GM19452 (cell line): ENCODE measurements around the gene SAMD14.

Experiments used
- ATAC-seq: cut with Tn5 transposase; IDR thresholded peaks from one replicate; pipeline ENCODE4 v1.9.1; 2021; ENCODE audit not compliant: unreplicated experiment

Gene SAMD14

DNA sequence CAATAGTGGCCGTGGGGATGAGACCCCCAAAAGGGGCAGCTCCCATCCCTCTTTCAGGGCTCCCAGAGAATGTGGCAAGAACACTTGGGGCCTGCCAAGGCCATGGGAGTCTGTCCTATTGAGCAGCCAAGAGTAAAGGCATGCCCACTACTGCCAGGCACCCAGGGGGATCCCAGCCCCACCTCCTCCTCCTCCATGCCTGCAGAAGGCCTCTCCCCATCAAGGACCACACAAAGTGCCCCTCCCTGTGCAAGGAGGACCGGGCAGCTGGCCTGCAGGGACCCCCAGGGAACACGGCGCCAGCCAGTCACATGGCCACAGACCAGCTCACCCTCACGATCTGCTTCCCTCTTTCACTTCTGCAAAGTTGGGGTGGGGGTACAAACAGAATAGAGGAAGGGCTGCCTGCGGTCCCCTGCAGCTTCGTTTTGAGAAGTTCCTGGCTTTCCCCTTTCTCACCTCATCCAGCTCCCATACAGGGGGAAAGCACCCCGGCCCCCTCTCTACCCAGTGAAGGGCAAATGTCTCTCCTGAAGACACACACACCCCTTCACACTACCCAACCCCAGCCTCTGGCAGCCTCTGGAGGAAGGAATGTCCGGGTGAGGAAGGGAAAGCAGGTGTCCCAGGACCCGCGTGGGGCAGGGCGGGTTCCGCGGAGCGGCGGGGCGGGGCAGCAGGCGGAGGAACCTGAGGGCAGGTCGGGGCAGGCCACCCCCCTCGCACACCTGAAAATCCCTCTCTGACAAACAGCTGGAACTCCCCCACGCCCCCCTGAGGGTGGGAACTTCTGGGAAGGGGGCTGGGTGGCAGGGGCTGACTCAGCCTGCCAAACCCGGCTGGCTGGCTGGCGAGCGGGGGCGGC, 18.5 kb upstream of the SAMD14 start:
- peak; percentile 37 for ATAC-seq

DNA sequence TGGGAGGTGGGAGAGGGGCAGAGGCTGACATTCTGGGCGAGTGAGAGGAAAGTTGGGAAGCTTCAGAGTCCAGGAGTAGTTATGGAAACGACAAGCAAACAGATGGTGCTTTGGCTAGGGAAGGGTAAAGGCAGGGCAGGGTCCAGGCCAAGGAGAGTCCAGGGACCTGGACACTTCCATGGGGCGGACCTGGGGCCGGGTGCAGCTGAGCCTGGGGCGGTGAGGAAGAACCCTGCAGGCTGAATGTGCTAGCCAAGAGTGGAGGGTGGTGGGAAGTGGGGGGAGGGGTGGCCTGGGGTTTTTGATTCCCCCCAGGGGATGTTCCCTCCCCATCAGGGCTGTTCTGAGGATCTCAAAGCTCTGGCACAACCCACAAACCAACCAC, 17.9 kb upstream of the SAMD14 start:
- no peak for ATAC-seq

DNA sequence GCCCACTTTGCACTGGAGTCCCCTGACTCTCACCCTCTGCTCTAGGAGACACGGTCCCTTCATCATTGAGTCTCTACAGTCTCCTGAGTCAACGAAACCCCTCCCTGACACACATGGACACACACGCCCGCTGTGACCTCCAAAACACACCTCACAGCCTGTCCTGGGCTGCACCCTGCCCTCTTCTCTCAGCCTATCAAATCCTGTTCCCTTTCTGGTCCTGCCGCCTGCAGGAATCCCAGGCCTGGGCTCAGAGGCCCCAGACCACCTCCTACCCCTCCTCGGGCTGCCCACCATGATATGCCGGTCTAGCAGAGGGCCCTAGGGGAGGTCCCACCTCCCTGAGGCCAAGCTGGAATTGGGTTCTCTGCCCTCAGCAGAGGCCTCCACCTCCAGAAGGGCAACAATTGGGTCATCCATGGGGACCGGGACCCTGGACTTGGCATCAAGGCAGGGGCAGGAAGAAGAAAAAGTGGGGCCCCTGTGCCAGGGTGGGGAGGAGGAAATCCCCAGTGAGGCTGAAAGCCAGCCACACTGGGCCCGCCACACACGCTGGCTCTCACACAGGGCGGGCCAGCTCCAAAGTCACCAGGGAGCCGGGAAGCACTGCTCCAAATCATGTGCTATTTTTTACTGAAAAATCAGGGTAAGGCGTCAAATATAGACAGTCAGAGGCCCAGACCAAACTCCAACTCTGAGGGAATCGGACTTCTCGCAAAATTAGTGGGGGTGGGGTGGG, 17.1 kb upstream of the SAMD14 start:
- ATAC-seq: no peak

DNA sequence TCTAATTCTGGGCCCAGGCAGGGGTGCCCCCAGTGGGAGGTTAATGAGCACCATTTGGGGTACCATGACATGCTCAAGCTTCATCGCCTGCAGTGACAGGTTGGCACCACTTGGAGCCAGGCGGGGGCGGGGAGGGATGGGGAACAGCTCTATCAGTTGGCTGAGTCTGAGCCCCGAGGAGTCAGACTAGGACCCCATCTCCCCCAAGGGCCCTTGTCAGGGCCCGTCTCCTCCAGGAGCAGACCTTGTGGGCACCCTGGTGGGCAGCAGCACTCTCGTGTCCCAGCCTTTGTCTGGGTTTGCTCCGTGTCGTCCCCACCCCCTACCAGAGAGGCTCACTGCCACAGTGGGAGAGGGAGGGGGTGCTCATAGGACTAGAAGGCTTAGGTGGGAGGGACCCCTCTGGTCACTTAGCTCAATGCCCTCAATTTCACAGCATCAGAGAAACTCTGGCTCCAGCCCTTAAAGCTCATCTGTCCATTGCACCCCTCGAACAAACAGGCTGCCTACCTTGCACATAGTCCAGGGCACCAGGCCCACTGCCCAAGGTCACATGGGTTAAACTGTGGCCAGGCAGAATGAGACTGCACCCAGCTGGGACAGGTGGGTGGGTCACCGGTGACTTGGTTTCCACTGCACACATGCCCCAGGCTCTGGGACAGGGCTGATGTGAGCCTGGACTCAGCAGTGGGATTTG, 16.4 kb upstream of the SAMD14 start:
- ATAC-seq: no peak

DNA sequence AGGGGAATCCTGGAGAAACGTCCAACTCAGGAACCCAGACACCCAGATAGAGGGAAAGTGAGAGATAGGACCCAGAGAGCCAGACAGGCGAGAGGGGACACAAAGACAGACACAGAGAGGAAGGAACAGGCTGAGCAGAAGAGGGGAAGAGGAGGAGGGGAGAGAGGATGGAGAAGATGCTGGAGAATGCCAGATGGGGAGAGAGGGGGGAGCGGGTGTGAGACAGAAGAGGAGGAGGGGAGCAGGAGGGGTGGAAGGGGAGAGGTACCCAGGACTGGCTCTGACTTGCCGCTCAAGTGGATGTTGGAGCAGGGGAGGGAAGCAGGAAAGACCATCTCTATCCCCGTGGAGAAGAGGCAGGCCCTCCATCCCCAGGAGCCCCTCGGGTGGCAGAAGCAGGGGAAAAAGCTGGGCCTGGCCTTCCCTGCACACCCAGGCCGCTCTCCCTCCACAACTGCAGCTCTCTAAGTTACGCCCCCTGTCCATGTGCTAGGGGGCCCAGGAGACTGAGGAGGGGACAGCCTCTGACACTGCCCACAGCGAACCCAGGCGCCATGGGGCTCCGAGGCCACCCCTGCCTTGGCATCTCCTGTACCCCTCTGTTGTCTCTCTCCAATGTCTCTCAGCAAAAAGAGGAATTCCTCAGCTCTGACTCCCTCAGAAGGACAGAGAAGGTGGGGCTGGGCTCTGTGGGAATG, 15.7 kb upstream of the SAMD14 start:
- ATAC-seq: no peak

DNA sequence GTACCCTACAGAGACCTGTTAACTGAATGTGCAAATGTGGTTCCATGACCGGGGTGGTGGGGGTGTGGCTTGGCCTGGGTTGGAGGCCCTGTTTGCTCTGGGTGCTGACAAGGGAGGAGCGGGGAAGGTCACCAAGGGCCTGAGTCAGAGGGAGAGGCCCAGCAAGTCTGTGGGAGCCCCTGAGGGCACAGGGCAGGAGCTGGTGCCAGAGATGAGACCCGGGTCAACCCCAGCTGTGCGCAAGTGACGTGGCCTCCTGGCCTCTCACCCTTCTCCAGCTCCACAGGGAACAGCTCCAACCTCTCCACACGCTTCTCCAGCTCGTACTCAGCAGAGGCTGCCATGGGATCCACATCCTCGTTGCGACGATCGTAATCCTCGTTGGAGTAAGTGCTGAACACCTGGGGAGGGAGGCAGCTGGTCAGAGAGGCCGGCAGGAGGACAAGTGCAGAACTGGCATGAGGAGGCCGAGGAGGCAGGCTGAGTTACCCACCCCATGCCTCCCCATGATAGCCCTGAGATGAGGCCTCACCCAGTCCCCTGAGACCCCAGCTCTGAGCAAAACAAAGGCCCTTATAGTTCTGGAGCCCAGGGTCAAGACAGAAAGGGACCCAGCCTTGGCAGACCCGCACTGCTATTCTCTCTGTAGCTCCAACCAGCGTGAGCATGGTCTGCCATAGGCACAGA, 15.0 kb upstream of the SAMD14 start:
- no peak for ATAC-seq

DNA sequence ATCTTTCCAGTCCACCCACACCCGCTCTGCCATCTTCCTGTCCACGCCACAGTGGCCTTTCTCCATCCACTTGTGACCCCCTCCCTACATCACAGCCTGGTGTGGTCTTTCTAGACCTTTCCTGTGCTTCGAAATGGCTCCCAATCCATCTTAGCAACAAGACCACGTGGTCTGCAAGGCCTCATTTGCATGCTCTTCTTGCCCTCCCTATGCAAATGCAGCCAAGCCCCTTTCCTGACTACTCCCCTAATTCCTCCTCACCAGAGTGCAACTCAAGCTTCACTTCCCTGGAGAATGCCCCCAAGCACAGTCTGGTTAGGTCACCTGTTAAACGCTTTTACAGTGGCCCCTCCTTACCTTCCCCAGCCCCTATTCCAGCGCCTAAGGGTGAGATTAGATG, 14.4 kb upstream of the SAMD14 start:
- no peak for ATAC-seq

DNA sequence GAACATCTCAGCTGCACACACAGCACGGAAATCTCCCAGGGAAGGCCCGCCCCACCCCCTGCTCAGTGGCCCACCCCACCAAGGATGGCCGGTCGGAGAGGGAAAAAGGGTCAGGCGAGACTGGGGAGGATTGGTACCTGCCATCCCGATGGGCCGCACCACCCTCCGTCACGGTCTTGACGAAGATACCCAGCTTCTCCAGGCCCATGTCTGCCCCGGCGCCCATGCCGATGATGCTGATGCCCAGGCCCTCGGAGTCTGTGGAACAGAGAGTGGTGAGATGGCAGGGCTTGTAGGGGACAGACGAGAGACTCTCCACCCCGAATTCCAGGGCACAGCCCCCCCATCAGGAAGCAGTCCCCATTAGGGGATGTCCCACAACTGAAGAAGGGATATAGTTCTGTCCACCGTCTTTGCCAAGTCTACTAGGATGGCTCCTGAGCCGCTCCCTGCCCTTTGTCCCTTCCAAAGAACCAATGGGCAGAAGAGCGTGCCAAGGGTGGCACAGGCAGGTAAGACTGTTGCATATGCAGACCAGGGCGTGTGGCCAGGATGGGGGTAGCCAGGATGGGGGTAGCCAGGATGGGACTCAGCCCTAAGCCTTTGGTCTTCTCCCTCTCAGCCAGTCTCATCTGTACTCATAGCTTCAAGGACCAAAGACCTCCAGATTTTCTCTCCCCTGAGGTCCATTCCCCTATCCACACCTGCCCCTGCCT, 13.7 kb upstream of the SAMD14 start:
- no peak for ATAC-seq

DNA sequence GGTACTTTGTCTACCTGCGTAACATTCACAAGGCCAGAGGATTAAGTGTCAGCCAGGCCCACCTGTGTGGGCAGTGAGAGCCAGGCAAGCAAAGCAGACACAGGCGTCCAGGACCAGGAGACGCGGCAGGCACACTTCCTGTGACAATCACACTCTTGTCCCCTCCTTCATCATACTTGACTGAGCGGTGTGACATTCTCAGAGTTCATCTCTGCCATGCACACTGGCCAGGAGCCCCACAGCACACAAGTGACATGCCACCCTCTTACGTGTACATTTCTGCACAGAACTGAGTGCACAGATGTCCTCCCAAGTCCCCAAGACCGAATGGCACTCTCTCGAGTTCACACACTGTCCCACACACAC, 11.8 kb upstream of the SAMD14 start:
- no peak for ATAC-seq

DNA sequence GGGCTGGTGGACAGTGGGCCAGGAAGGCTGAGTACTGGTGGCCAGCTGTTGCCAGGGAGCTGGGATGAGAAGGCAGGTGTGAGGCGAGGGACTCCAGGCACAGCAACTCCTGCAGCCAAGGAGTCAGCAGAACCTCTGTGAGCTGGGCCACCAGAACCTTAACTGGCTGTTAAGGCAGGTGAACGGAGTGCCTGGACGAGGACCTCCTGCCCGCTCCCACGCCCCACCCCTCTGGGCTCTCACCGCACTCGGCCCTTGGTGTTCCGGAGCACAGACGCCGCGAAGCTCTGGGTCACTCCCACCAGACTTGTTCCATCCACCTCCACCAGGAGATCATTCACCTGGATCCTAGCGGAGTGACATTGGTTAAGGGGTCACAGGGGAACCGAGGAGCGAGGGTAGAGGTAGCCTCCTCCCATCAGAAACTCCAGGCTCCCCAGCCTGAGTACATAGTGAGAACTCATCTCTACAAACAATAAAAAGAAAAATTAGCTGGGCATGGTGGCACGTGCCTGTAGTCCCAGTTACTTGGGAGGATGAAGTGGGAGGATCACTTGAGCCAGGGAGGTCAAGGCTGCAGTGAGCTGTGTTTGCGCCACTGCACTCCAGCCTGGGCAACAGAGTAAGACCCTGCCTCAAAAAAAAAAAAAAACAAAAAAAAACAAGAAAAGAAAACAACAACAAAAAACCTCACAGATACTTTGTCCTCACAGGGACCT, 11.2 kb upstream of the SAMD14 start:
- no peak for ATAC-seq

DNA sequence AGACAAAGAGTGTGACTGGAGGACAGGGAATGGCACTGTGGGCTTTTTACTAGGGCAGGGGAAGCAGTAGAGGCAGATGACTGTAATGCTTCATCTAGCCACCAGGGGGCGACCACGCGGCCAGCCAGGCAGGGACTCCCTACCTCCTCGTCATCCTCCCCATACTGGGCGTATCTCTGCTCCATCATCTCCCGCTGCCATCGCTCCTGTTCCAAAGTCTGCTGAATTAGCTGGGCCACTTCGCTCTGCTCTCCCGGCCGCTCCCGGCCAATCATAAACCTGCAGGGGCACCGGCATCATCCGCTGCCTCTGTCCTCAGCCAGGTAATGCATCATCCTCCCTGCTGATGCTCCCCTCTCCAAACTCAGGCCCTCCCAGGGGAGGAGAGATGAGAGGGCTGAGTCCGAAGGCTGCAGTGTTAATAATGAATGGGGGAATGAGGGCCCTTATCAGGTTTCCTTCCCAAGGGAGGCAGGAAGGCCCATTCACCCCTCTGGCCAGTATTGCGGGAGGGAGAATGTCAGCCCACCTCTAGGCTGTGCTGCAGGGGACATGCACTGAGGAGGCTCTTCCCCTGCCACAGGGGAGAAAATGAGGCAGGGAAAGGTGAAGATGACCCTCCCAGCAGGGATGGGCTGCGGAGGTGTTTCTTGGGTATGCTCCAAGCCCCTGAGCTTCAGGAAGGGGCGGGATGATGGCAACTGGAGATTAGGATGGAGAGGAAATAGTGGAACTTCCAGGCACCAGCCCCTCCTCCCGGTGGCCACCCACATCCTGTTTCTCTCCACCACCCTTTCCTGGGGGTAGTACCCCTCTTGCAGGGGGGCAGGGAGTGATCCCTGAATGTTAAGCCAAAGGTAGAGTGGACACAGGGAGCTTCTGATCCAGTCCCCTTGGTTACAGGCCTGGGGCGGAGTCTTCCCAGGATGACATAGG, 10.3 kb upstream of the SAMD14 start:
- ATAC-seq: no peak

DNA sequence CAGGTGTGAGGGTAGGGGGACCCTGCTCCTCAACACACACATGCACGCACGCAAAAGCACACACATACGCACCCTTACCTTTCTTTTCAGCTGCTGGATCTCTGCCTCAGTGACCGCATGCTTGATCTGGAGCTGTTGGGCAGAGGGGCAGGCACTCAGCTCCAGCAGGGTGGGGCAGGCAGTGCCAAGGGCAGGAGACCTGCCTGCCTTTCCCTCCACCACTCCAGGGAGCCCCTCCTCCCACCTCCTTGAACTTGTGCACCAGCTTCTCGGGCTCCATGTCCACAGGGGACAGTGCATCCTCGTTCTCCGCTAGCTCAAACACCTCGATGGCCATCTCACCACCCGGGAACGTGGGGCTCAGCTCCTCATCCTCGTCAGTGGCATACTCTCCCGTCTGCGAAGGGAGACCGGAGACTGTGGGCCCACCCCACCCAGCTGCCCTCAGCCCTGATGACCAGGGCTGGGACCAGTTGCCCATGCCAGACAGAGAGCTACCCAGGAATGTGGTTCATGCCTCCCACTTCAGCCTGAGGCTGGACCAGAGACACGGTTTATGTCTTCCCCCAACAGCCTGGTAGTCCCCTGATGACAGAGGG, 9.3 kb upstream of the SAMD14 start:
- ATAC-seq: no peak

DNA sequence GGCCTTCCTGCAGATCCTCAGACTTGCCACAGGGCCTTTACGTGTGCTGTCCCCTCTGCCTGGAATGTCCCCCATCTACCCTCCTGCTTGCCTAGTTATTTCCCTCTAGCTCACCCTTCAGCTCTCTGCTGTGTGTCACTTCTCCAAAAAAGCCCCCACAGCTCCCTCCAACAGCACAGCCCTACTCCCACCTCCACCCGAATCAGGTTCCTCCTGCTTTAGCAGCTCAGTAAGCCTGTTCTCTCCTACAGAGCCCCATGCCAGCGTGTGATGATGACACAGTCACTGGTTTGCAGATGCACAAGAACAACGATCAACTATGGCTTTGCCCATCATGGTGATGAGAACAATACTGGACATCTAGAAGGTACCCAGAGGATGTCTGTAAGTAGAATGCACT, 7.1 kb upstream of the SAMD14 start:
- no peak for ATAC-seq

DNA sequence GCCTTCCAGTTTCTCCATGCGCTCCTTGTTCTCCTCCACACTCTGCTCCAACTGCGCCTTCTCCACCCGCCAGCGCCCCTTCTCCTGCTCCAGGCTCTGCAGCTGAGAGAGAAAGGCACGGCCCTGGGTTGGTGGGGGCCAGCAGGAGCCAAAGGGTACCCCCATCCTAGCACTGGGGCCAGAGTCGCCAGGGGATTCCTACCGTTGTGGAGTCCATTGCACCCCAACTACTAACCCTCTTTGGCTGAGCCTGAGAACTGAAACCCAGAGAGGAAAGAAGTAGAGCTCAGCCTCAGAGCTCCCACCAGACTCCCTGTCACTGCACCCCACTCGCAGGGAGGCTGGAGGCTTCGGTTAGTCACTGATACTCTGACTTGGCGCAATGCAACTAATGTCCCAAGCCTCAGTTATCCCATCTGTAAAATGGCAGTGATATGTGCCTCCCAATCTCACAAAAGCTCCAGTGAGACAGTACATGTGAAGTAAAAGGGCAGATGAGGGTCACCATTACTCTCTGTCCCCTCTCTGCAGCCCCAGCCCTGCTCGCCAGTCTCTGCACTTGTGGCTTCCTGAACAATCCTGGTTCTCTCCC, 6.2 kb upstream of the SAMD14 start:
- no peak for ATAC-seq

DNA sequence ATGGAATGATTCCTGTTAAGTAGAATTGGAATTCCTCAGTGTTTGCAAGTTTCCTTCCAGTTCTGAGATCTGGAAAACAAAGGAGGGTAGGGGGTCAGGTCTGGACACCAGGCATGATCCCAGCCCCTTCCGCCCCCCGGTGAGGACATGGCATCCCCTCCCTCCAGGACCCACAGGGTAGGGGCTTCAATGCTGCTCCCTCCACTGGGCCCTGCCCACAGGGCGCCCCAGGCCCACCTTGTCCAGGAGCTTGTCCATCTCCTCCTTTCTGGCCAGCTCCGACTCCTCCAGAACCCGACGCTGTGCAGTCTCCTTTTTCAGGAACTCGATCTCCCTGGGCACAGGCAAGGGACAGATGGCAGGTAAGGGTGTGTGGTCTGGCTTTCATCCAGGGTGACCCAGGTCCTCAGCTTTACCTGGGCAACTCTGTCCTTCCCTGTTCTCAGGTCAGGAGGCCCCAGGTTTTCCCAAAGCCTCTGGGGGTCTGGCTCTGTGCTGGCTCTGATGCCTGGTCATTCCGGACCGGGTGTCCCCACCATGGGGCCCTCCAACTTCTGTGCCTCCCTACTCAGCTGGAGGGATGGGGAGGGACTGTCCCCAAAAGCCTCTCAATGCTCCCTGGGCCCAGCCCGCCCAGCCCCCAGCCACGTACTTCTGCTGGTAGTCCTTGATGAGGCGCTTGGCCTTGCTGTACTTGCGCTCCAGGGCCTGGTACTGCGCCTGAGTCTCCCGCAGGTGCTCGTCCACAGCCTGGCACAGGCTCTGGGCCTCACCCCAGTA, 5.5 kb upstream of the SAMD14 start:
- ATAC-seq: no peak

DNA sequence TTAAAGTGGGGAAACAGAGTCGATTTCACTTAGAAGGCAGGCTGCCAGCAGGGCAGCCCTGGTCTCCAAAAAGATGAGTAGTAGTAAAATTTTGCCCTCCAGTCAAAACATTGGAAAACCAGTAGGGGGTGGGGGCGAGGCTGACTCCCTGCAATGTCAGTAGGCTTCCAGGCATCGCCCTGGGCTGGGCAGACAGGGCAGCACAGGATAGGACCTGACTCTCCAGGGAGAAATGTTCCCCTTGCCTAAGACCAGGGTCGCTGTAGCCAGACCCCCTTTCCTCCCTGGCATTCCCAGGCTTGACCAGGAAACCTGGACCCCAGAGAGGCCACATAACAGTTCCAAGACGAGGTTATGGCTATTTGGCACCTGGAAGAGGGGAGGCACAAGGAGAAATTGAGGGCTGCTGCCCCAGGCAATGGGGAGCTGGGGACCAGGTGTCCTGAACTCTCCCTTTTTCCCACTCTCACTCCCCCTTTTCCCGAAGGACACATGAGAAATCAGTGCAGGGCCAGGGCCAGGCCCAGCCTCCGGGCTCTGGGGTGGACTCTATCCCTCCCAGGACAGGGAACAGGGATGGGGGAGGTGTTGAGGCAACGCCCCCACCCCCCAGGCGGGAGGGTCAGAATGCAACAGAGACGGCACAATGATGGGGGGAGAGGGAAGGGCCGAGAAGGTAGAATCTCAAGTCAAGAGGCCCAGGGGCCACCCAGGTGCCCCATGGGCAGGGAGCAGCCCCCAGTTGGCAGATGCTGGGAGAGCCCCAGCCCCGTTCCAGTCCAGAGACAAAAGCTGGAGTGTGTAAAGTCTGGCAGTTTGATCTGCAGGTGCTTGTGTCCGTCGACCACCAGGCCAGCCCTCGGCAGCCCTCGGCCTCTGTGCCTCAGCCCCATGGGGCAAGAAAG, 4.5 kb upstream of the SAMD14 start:
- ATAC-seq: no peak
